Amygdala (tissue), 56 donors: Measurements from ENCODE around the gene TRIP13.
"Not testable (repeated sequence)": the region's sequence is repeated elsewhere in the genome, so short reads cannot be mapped to it uniquely, and the experiment has no call there.

Source experiments
- DNase-seq, 56 donors: peaks; one replicate each; lab custom pipeline; 2025; lab: John Stamatoyannopoulos, UW

TRIP13 gene, protein sequence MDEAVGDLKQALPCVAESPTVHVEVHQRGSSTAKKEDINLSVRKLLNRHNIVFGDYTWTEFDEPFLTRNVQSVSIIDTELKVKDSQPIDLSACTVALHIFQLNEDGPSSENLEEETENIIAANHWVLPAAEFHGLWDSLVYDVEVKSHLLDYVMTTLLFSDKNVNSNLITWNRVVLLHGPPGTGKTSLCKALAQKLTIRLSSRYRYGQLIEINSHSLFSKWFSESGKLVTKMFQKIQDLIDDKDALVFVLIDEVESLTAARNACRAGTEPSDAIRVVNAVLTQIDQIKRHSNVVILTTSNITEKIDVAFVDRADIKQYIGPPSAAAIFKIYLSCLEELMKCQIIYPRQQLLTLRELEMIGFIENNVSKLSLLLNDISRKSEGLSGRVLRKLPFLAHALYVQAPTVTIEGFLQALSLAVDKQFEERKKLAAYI

DNA sequence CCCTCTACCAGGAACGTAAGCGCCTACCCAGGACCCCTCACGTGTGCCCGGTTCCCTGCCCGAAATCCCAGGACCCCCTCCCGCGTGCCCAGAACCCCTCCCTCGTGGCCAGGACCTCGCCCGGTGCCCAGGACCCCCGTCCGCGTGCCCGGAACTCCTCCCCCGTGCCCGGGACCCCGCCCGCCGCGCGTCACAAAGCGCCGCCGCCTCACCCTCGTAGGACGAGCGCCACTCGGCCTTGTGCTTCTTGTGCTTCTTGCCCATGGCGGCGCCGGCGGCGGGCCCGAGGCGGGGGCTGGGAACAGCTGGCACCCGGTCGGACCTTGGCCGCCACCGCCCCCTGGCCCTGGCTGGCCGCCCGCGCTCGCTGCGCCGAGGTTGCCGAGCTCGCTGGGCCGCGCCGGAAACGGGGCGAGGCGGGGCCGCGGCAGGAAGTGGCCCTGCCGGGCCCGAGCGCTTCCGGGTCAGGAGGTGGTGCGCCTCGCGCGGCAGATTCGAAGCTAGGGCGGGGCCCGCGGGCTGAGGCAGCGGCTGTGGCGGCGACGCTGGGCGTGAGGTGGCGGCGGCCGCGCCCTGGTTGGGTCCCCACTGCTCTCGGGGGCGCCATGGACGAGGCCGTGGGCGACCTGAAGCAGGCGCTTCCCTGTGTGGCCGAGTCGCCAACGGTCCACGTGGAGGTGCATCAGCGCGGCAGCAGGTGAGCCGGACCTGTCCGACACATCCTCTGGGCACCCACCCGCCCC lies at the start of gene TRIP13, which contains the start of gene BRD9:
Gene TRIP13, plus strand, starts transcription at position 491 of the 743 bp plus-strand sequence. Its CDS starts 115 bp downstream, at position 606.
Gene BRD9, minus strand, starts transcription at position 408 of the 743 bp plus-strand sequence. Its CDS starts 144 bp downstream, at position 264.
- DNase-seq, result peak in 54 of 56 donors; percentile 6 to 88 (median 68)

DNA sequence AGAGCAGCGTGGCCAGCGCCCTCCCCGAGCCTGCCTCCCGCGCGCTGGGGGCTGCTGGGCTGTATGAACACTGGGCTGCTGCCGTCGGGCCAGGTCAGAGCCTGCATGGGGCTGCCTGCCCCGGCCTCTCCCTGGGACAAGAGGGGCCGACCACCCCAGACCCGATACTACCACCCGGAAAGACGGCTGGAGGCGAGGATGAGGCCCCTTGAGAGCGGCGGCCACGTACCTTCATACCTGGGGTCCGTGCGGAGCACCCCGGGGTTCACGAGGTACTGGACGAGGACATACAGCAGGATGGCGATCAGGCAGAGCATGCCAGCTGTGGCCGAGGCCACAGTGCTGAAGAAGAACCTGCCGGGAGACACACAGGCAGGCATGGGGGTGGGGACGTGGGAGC lies 49.3 kb upstream of the TRIP13 start:
- DNase-seq, result not testable (repeated sequence)

DNA sequence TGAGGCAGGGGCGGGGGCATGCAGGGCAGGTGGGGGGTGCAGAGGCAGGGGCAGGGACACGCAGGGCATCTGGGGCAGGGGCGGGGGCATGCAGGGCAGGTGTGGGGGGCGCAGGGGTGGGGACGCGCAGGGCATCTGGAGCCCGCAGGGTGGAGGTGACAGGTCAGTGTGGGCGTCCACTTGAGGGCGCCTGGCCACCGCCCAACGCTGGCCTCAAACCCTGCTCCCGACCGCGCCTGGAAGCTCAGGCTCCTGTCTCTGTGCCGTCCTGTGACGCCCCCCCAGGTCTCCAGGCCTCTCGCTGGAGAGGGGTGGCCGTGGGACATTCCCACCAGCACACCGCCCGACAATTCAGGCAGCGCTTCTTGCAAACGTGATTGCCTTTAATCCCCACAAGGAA lies 48.8 kb upstream of the TRIP13 start:
- DNase-seq, result peak in 1 of 56 donors; percentile 32

DNA sequence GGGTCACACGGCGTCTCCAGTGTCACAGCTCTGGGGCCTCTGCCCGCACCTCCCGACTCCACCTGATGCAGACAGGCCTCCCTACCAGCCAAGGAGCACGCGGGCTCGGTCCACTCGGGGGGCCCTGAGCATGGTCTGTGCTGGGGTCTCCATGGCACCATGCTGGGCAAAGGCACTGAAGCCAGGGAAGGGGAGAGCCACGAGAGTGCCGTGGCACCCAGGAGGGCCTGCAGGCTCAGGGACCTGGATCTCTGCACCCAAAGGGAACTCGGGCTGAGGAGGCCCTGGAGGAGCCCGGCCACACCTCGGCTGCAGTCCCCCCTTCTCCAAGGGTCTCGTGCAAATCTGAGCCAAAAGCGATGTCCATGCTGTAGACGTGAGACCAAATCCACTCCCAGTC lies 48.3 kb upstream of the TRIP13 start:
- DNase-seq, result not testable (repeated sequence)

DNA sequence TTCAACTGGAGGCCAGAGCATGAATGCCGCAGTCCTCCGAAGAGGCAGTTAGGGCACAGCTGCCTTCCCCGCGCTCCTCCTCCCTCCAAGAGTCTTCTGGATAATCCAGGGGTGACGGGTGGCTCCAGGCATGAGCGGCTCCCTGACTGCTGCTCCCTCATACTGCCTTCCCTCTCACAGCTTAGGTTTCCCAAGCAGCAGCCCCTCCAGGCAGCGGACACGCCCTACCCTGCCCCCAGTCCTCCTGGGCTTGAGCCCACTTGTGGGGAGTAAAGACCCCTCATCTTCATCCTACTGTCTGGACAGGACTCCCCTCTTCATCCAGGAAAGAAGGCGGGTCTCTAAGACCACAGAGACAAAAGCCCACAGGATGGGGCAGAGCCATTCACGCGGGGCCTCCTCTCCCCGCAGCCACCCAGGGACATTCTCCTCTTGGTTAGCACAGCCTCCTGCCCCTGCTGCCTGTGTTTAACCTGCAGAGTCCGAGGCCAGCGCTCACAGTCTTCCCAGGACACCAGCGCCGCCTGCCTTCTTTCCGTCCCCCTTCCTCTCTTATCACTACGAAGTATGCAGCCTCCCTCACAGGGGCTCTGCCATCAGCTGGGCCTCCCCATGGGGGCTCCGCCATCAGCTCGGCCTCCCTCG lies 47.5 kb upstream of the TRIP13 start:
- DNase-seq, result not testable (repeated sequence)

DNA sequence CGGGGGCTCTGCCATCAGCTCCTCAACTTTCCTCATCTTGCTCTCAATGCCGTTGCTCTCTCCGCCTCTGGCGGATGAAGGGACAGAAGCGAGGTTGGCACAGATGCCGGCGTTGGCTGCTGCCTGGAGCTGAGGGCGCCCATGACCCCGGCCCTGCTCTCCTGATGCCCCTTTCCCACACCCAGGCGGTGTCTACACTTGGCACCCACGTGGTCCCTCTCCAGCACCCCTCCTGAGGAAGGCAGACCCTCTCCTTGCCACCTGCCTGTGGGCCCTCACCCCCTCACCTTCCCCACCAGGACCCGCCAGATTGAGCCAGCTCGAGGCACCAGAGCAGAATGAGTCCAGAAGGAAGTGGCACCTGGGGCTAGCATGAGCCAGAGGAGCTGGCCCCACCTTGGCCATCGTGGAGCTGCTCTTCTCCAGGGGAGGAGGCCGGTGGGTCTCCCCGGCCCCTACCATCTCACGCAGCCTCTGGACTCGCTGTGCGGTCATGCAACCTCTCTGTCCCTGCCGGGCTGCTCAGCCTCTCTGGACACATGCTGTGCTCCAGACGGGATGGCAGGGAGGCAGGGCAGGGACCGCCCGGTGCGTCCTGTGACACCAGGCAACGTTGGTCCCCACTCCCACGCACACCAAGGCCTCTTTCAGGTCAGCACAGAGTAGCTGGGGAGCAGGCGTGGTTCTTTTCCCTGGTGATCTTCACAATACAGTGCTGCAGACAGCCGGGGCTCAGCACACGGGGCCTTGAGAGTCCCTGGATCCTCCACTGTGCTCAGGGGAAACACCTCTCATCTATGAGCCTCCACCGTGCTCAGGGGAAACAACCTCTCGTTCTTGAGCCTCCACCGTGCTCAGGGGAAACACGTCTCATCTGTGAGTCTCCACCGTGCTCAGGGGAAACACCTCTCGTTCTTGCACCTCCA lies 46.7 kb upstream of the TRIP13 start:
- not testable (repeated sequence) for DNase-seq

DNA sequence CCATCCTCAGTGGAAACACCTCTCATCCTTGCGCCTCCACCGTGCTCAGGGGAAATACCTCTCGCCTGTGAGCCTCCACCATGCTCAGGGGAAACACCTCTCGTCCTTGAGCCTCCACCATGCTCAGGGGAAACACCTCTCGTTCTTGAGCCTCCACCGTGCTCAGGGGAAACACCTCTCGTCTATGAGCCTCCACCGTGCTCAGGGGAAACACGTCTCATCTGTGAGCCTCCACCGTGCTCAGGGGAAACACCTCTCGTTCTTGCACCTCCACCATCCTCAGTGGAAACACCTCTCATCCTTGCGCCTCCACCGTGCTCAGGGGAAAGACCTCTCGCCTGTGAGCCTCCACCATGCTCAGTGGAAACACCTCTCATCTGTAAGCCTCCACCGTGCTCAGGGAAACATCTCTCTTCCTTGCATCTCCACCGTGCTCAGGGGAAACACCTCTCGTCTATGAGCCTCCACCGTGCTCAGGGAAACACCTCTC lies 46.0 kb upstream of the TRIP13 start:
- DNase-seq, result not testable (repeated sequence)

DNA sequence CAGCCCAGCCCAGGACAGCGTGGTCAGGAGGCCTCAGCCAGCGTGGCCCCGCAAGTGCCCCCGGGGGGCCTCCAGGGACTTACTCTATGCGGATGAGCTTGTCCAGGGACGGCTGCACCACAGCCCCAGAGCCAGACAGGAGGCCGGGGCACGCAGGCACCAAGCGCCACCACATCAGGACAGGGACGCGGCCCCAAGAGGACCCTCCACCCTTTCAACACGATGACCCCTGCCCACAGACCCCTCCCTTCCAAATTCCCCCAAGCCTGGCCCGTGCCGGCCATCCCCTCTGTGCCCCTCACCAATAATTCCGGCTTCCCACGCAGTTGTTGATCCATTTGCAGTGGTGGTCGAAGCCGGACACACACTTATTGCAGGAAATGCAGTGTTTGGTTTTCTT lies 45.5 kb upstream of the TRIP13 start:
- DNase-seq, result not testable (repeated sequence)

DNA sequence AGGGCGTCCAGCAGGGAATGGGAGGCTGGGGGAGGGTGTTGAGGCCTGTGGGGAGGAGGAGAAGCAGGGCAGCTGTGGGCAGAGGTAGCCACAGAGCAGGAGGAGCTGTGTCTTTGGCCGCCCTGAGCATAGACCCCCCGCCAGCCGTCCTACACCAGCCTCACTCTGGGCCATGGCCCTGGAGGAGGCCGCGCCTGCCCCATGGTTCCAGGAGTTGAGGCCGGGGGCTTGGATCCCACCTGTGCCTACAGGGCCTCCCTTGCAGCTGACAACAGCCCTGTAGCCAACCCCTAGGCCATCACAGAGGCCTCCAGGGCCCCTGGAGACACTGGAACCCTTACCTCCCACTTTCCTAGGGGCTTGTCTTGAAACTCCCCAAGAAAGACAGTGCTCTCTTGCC lies 44.9 kb upstream of the TRIP13 start:
- not testable (repeated sequence) for DNase-seq

DNA sequence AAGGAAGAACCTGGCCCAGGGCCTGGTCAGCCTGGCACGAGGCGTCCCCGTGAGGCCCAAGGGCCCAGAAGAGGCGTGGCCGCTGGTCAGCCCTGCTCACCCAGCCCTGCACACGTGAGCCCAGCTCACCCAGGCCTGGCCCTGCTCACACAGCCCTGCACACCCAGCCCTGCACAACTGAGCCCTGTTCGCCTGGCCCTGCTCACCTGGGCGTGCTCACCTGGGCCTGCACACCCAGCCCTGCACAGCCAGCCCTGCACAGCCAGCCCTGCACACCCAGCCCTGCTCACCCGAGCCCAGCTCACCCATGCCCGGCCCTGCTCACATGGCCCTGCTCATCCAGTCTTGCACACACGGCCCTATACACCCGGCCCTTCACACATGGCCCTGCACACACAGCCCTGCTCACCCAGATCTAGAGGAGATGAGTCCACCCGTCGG lies 44.0 kb upstream of the TRIP13 start:
- DNase-seq, result no peak

DNA sequence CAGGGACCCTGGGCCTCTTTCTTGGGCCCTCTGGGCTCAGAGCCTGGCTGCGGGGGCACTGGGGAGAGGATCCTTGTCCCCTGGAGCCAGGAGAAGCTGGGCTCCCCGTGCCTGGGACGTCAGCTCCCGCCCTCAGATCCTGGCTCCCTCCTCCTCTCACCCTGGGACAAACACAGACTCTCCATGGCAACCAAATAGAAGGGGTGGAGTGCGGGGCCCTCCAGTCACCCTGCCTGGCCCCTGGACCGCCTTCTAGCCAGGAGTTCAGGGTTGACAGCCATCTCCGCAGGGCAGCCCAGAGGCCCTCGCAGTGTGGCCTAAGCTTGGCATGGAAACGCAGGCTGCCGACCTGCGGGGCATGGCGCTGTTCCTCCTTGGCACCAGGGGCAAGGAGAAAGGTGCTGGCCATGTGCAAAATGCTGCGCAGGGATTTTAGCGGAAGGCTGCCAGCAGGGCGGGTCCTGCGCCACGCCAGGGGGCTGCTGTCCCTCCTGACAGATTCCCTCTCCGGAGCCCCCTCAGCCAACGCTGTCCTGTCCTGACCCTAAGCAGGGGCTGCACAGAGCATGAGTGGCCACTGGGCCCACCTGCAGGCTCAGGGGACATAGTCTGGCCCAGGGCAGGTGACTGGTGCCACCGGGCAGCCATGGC lies 42.9 kb upstream of the TRIP13 start:
- peak in 2 of 56 donors; percentile 10 to 11 for DNase-seq

DNA sequence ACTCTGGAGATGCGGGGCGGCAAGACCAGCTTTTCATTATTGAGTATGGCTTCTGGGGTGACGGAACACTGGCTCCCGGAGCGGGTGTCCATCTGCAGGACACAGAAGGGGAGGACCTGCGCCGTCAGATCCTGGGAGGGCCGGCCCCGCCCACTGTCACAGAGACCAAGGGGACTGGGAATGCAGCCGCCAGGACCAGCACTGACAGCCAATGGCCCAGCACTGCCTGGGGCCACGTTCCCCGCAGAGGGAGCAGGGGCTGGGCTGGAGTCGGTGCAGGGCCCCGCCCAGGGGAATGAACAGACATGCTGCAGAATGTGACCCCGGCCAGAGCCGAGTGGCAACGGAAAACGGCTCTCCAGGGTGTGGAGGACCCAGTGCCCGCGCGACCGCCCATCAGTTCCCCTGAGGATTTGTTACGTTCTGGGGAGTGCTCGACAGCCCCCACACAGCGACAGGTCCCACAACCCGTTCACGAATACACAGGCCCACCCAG lies 42.1 kb upstream of the TRIP13 start, which contains the start of gene ZDHHC11:
Gene ZDHHC11, minus strand, starts transcription at position 476 of the 496 bp plus-strand sequence. Its CDS starts 384 bp downstream, at position 92.
- peak in 8 of 56 donors; percentile 10 to 49 (median 22) for DNase-seq

DNA sequence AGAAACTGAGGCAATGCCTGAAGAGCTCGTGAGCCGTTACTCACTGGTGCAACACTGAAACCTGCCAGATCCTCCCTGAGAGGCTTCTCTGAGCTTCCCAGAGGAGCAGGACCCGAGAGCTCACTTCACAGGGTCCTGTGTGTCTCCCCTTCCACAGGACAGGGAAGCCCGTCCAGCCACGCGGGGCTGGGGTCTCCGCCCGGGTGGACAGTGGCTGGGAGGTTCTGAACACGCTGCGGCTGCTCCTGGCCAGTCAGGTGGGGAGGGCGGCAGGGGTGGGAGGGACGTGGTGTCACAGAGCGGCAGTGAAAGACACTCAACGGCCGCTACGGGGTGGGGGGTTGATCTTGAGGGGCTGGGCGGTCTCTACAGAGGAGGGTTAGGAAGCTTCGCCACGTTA lies 41.6 kb upstream of the TRIP13 start:
- DNase-seq, result no peak

DNA sequence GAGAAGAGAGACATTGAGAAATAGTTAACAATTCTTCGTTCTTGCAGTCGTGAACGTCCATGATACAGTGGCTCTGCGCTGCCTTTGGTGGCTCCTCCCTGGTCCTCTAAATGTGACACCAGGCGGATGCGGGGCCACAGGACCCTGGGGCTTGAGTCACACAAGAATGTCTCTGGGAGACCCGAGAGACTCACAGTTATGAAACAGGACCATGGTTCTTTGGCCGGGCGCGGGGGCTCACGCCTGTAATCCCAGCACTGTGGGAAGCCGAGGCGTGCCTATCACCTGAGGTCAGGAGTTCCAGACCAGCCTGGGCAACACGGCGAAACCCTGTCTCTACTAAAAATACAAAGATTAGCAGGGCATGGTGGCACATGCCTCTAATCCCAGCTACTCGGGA lies 41.1 kb upstream of the TRIP13 start:
- DNase-seq, result no peak

DNA sequence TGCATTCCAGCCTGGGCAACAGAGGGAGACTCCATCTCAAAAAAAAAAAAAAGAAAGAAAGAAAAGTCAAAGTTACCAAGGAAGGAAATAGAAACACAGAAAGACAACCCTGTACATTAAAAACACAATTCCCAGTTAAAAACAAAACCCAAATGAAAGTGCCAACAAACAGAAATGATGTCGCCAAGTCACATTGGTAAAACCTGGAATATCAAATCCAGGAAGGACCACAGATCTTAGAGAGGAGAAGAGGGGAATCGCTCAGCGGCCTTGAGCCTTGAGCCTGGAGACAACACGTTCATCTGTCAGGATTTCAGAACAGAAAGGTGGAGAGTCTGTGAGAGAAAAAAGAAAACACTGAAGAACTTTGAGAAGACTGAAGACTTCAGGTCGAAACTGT lies 40.7 kb upstream of the TRIP13 start:
- no peak for DNase-seq

DNA sequence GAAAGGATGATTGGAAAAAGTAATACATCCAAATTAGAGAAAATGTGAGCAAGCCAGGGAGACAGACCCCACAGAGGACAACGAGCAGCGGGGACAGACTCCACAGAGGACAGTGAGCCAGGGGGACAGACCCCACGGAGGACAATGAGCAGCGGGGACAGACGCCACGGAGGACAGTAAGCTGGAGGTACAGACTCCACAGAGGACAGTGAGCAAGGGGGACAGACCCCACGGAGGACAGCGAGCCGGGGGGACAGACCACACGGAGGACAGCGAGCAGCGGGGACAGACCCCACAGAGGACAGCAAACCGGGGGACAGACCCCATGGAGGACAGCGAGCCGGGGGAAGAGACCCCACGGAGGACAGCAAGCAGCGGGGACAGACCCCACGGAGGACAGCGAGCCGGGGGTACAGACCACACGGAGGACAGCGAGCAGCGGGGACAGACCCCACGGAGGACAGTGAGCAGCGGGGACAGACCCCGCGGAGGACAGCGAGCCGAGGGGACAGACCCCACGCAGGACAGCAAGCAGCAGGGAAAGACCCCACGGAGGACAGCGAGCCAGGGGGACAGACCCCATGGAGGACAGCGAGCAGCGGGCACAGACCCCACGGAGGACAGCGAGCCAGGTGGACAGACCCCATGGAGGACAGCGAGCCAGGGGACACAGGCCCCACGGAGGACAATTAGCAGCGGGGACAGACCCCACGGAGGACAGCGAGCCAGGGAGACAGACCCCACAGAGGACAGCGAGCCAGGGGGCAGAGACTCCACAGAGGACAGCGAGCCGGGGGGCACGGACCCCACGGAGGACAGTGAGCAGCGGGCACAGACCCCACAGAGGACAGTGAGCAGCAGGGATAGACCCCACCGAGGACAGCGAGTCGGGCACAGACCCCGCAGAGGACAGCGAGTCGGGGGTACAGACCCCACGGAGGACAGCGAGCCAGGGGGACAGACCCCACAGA lies 40.0 kb upstream of the TRIP13 start:
- DNase-seq, result no peak

DNA sequence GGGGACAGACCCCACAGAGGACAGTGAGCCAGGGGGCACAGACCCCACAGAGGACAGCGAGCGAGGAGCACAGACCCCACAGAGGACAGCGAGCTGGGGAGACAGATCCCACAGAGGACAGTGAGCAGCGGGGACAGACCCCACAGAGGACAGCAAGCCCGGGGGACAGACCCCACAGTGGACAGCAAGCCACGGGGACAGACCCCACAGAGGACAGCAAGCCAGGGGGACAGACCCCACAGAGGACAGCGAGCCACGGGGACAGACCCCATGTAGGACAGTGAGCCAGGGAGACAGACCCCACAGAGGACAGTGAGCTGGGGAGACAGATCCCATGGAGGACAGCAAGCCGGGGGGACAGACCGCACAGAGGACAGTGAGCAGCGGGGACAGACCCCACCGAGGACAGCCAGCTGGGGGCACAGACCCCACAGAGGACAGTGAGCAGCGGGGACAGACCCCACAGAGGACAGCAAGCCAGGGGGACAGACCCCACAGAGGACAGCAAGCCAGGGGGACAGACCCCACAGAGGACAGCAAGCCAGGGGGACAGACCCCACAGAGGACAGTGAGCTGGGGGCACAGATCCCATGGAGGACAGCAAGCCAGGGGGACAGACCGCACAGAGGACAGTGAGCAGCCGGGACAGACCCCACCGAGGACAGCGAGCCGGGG lies 39.1 kb upstream of the TRIP13 start:
- DNase-seq, result not testable (repeated sequence)
